Superior temporal gyrus (tissue), 1 donor: ENCODE data around the gene NT5E.

ENCODE experiments used
- DNase-seq: peaks from one replicate; pipeline ENCODE4 v3.0.0-alpha.2; 2016; ENCODE audit errors: extremely low spot score

NT5E gene

GRCh38 chr6:85460154-85460920 lies 10.5 kb downstream of the NT5E start:
- DNase-seq, result no peak

GRCh38 chr6:85460921-85461797 lies 11.3 kb downstream of the NT5E start:
- no peak for DNase-seq

- DNase-seq, result no peak
These were observed 11.9 kb downstream of the NT5E start for GRCh38 chr6:85461798-85462170.

GRCh38 chr6:85462673-85463072 lies 12.8 kb downstream of the NT5E start:
- DNase-seq, result peak; percentile 26

- DNase-seq, result no peak
These were observed 13.9 kb downstream of the NT5E start for GRCh38 chr6:85463621-85464259.

GRCh38 chr6:85464260-85464644 lies 14.4 kb downstream of the NT5E start:
- DNase-seq, result no peak

GRCh38 chr6:85464722-85465150 lies 14.9 kb downstream of the NT5E start:
- DNase-seq, result no peak

- DNase-seq, result no peak
These were observed 15.9 kb downstream of the NT5E start for GRCh38 chr6:85465762-85466161.

- DNase-seq, result no peak
These were observed 18.4 kb downstream of the NT5E start for GRCh38 chr6:85468326-85468725.

GRCh38 chr6:85469276-85470022 lies 19.6 kb downstream of the NT5E start:
- DNase-seq, result no peak

- DNase-seq, result no peak
These were observed 20.1 kb downstream of the NT5E start for GRCh38 chr6:85470023-85470410.

- no peak for DNase-seq
These were observed 22.9 kb downstream of the NT5E start for GRCh38 chr6:85472744-85473143.

- no peak for DNase-seq
These were observed 23.9 kb downstream of the NT5E start for GRCh38 chr6:85473748-85474147.

GRCh38 chr6:85476532-85476931 lies 26.6 kb downstream of the NT5E start:
- DNase-seq, result no peak

GRCh38 chr6:85479208-85479607 lies 29.3 kb downstream of the NT5E start:
- no peak for DNase-seq

- DNase-seq, result no peak
These were observed 32.5 kb downstream of the NT5E start for GRCh38 chr6:85482206-85482904.

- peak; percentile 88 for DNase-seq
These were observed 33.2 kb downstream of the NT5E start for GRCh38 chr6:85482905-85483700.

- DNase-seq, result no peak
These were observed 34.0 kb downstream of the NT5E start for GRCh38 chr6:85483846-85484245.

- DNase-seq, result no peak
These were observed 35.1 kb downstream of the NT5E start for GRCh38 chr6:85484948-85485347.

- no peak for DNase-seq
These were observed 40.8 kb downstream of the NT5E start for GRCh38 chr6:85490516-85491248.
